HCT116 (cell line): ENCODE data around the gene MMP28.

Source experiments
- CTCF ChIP-seq, 3 experiments: fragments of 200-600 bp in 1 of 3; sonication (generic) in 1 of 3; IDR thresholded peaks in 2 of 3; conservative IDR thresholded peaks in 1 of 3; 2 replicates each; pipeline ENCODE4 v1.5.1; 2012 to 2017; ENCODE audit warnings: low read depth in 2 of 3, low read length in 2 of 3, antibody characterized with exemption in 1 of 3, borderline replicate concordance in 1 of 3, control low read depth in 1 of 3, mild to moderate bottlenecking in 1 of 3, mixed read lengths in 1 of 3, mixed run types in 1 of 3, moderate library complexity in 1 of 3; ENCODE audit not compliant: insufficient read depth in 1 of 3
- POLR2AphosphoS5 ChIP-seq: IDR thresholded peaks from 2 replicates; pipeline ENCODE4 v1.6.1; 2011; ENCODE audit warnings: mild to moderate bottlenecking, low read depth, low read length, moderate library complexity
- SRF ChIP-seq: IDR thresholded peaks from 2 replicates; pipeline ENCODE4 v1.6.1; 2012; ENCODE audit warnings: low read depth
- ZNF274 ChIP-seq: fragments of 200-500 bp; sonication (Bioruptor generic); IDR thresholded peaks from 2 replicates; pipeline ENCODE4 v1.6.1; 2014; ENCODE audit warnings: mild to moderate bottlenecking, low read depth, low read length, inconsistent platforms
- TF ChIP-seq, protein P1 (sequence below): IDR thresholded peaks from 2 replicates; pipeline ENCODE4 v1.6.1; 2012; ENCODE audit warnings: low read depth

DNA sequence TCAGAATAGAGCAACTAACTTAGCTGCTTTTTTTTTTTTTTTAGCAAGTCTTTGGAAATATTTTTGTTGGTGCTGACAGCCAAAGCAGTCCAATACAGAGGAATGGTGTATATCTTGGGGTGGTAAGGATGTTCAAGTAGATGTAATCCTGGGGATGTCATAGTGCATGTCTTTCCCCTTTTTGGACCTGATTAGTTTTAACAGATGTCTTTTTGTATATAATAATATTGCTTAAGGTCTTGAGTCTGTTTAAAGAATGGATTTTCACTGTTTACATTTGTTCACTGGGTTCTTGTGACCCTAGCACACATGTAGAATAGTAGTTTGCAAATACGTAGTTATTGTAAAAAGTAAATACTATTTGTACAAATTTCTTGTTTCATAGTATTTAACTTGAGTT, 21.8 kb upstream of the MMP28 start:
- TF ChIP-seq, protein P1, sequence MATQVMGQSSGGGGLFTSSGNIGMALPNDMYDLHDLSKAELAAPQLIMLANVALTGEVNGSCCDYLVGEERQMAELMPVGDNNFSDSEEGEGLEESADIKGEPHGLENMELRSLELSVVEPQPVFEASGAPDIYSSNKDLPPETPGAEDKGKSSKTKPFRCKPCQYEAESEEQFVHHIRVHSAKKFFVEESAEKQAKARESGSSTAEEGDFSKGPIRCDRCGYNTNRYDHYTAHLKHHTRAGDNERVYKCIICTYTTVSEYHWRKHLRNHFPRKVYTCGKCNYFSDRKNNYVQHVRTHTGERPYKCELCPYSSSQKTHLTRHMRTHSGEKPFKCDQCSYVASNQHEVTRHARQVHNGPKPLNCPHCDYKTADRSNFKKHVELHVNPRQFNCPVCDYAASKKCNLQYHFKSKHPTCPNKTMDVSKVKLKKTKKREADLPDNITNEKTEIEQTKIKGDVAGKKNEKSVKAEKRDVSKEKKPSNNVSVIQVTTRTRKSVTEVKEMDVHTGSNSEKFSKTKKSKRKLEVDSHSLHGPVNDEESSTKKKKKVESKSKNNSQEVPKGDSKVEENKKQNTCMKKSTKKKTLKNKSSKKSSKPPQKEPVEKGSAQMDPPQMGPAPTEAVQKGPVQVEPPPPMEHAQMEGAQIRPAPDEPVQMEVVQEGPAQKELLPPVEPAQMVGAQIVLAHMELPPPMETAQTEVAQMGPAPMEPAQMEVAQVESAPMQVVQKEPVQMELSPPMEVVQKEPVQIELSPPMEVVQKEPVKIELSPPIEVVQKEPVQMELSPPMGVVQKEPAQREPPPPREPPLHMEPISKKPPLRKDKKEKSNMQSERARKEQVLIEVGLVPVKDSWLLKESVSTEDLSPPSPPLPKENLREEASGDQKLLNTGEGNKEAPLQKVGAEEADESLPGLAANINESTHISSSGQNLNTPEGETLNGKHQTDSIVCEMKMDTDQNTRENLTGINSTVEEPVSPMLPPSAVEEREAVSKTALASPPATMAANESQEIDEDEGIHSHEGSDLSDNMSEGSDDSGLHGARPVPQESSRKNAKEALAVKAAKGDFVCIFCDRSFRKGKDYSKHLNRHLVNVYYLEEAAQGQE, result no peak
- TF ChIP-seq ZNF274, result no peak
- no peak for TF ChIP-seq POLR2AphosphoS5
- no peak for TF ChIP-seq CTCF (IDR thresholded peaks at IDR 0.05 in 2 of 3, conservative IDR thresholded peaks at IDR 0.05 in 1 of 3; ENCODE audit: borderline replicate concordance in 1 of 3, insufficient read depth in 1 of 3, low read depth in 2 of 3, low read length in 2 of 3)
- TF ChIP-seq SRF, result no peak
